ENCODE measurements around the gene MLLT1. TPM values are rescaled to one million over a fixed set of nuclear protein-coding genes. Genes with fewer than 3 reads are reported as not detected.

MLLT1 gene
- total RNA-seq, 1 donor from 2014 or later, result 8.7 TPM

- DNase-seq (ENCODE audit: low read depth in 2 of 2), result no peak
Measured at GRCh38 chr19:6274756-6275155, 5.0 kb downstream of the MLLT1 start.

DNA sequence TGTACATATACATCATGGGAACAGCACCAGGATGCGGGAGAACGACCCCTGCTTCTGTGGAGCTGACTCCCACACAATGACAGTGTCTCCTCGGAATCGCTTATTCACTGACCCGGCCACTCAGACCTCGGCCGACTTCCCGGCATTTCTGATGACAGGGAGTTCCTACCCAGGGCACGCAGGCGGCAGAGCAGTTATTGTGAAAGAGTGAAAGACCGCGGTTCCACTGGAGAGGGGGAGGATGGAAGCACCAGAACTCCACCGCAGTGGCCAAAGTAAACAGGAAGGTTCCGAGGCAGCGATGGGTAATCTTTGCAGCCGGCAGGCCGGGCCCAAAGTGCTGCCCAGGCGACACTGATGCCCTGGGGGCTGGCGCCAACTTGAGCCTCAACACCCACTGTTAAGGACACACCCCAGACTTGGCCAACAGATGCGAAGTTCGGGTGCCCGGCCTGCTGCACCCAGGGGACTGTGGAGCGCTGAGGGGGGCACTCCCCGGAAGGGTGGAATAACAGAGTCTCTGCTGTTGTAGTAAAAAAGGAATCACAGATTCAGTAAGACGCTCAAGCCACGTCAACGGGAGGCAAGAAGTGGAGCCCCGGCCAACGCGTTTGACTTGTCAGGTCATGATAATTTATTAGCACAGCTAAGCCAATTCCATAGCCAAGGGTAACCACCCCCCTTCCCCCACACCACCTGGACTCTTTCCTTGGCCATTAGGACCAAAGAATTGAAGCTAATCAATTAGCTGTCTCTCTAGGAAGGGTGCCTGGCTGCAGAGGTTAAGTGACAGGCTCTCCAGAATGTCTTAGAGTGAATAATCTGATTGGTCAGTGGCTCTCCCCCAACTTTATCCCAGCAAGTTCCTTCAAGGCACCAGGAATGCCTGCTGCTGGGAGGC is 5.8 kb downstream of the MLLT1 start:
- DNase-seq (ENCODE audit: low read depth in 2 of 2), result peak; percentile 73 to 94

DNA sequence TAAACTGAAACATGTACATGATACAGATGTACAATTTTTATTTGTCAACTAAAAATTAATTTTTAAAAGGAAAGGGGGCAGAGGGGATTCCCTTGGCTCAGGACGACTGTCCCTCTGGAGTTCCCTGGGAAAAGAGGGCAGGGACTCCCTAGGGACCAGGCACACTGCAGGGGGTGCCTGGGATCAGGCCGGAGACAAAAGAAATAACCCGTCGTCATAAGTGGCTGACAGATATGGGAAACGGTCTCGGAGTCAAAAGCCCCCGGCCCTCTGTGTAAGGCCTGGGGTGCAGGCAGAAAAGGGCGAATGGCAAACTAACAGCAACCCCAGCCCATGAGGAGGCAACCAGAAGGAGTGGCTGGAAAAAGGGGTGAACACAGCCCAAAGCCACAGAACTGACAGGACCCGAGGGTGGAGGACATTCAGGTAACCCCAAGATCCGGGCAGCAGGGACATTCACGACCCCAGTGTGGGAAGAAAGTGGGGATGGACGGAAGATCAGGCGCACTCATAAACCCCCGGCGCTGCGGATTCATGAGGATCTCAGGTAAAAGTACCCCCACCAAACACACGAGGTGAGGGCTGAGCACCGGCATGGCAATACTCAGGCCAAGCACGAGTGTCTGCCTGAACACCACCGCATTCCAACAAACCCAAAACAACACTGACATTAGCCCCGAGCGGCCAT is 6.7 kb downstream of the MLLT1 start:
- DNase-seq (ENCODE audit: low read depth in 2 of 2), result no peak

- no peak for DNase-seq (ENCODE audit: low read depth in 2 of 2)
Measured at GRCh38 chr19:6272411-6272791, 7.4 kb downstream of the MLLT1 start.

GRCh38 chr19:6271721-6272410 is 7.9 kb downstream of the MLLT1 start:
- DNase-seq (ENCODE audit: low read depth in 2 of 2), result peak; percentile 64 to 88

GRCh38 chr19:6271251-6271650 is 8.5 kb downstream of the MLLT1 start:
- peak; percentile 54 to 66 for DNase-seq (ENCODE audit: low read depth in 2 of 2)

DNA sequence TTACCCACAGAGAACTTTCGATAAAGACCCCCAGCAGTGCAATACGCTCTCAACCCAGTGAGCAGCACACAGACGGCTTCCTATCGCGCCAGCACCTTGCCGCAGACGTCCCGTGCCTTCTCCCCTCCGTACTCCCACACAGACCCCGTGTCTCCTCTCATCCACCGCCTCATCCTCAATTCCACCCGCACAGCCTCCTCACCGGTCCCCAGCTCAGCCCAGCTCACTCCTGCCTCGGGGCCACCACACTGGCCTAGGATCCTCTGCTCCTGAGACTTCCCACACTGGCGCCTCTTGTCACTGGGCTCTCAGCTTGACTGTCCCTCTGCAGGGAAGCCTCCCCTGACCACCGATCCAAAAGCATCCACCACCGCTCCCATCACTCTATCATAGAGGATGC is 9.0 kb downstream of the MLLT1 start:
- DNase-seq (ENCODE audit: low read depth in 2 of 2), result no peak

- DNase-seq (ENCODE audit: low read depth in 2 of 2), result no peak
Measured at GRCh38 chr19:6270076-6270745, 9.6 kb downstream of the MLLT1 start.

DNA sequence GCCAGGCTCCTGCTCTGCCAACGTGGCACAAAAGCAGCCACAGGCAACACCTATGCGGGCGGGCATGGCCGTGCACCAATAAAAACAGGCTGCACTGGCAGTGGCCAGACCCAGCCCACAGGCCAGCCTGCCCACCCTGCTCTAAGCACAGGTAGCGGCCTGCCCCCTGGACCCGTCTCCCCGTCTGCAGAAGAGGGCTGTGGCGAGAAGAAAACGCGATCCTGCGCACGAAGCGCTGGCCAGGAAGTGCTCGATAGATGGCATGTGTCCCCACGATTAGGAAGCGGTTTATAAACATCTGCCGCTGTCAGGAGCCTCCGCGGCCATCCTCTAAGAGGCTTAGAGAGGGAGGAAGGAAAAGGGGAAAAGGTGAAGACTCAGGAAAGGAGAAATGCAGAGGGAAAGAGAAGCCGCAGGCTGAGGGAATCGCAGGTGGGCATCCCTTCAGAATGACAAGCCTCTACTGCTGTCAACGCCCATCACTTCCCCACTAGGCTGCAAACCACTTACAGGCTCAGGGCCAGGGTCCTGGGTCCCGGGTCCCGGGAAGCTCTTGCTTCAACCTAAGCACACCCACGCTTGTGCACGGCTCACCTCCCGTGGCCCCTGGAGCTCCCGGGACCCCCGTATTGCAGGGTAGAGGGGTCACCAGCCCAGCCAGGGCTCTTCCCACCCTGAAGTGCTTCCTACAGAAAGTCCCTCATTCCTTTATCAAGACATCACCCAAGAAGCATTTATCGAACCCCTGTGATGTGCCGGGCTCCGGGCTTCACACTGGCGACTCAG is 10.5 kb downstream of the MLLT1 start:
- DNase-seq (ENCODE audit: low read depth in 2 of 2), result peak in 1 of 2 donors; percentile 20

DNA sequence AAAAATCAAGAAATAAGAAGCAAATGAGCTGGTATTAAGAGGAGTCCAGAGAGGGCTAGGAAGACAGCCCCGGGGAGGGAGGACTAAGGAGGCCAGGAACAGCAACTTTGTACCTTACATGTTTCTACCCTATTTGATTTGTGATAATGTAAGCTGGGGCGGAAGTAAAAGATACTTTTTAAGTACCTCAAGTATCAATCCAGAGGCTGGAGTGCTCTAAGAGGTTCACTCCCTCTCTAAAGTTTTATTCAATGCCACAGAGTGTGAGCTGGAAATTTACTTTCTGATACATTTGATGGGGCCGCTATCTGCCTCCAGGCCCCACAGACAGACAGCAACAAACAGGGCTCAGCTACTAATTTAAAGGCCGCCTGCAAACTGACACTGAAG is 11.4 kb downstream of the MLLT1 start:
- DNase-seq (ENCODE audit: low read depth in 2 of 2), result no peak

GRCh38 chr19:6267552-6268381 is 12.0 kb downstream of the MLLT1 start:
- no peak for DNase-seq (ENCODE audit: low read depth in 2 of 2)

DNA sequence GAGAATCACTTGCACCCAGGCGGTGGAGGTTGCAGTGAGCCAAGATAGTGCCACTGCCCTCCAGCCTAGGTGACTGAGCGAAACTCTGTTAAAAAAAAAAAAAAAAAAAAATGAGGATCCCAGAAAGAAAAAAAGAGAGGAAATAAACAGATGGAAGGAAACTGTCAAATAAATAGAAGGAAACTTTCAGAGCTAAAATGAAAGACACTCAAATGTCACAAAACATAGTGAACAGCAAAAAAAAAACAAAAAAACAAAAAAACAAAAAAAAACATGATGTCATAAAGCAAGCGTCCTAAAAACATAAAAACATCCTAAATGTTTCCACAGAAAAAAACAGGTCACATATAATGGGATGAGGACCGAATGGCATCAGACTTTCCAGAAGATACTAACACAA is 15.0 kb downstream of the MLLT1 start:
- peak in 1 of 2 donors; percentile 36 for DNase-seq (ENCODE audit: low read depth in 2 of 2)

- no peak for DNase-seq (ENCODE audit: low read depth in 2 of 2)
Measured at GRCh38 chr19:6263735-6264444, 15.9 kb downstream of the MLLT1 start.

DNA sequence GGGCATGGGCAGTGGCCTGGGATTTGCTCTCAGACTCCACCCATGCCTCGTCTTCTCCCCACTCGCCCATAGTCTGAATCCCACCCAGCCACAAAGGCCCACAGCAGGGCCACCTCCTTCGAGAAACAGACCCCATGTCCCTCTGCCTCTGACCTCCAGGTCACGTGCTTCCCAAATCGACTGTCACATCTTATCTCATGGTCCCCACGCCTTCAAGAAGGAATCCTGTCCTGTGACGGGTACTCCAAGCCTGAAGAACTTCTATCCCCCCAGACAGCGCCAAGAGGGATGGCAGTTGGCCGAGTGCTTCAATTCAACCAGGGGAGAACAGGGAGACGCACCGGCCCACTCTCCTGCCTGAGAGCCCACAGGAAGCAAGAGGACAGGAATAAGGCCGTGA is 16.5 kb downstream of the MLLT1 start:
- no peak for DNase-seq (ENCODE audit: low read depth in 2 of 2)

DNA sequence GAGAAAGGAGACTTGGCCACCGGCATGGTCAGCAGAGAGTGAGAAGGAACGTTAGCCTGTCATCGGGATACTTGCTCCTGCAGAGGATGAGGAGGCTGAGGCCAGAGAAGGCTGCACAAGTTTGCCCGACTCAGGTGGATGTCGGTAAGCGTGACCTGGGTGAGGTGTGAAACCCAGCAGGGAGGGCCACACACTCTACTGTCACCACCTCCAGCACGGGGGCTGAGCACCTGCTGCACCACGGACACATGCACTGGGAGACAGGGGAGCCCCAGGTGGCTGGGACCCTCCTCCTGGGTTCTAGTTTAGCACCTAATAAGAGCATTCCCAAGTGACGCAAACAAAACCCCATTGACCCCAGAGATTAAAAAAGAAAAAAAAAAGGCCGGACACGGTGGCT is 17.3 kb downstream of the MLLT1 start:
- no peak for DNase-seq (ENCODE audit: low read depth in 2 of 2)

DNA sequence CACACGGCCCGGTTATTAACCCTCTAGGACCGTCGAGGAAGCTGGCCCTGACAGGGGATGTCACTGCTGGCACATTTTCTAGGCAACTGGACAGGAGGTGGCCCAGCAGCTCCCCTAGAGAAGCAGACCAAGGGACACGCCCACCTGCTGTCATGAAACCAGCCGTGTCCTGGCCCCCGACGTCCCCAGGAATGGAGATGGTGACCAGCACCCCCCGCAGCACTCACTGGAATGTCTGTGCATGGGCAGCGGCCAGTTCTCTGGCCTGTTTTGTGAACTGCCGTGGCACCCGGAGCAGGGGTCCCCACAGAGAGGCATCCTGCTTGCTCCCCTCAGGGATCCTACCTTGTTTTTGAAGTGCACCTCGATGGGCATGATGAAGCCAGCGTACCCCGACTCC is 17.9 kb downstream of the MLLT1 start:
- peak in 1 of 2 donors; percentile 32 for DNase-seq (ENCODE audit: low read depth in 2 of 2)

GRCh38 chr19:6260912-6261650 is 18.7 kb downstream of the MLLT1 start:
- peak; percentile 42 to 72 for DNase-seq (ENCODE audit: low read depth in 2 of 2)

- DNase-seq (ENCODE audit: low read depth in 2 of 2), result no peak
Measured at GRCh38 chr19:6260376-6260775, 19.4 kb downstream of the MLLT1 start.
